Measurements from ENCODE around the gene ADGRV1.

- no peak for TF ChIP-seq CTCF (IDR thresholded peaks at IDR 0.05)
- TF ChIP-seq ZFX (IDR thresholded peaks at IDR 0.05; ENCODE audit: borderline replicate concordance): no peak
Observed at GRCh38 chr5:90813392-90813791, 254.8 kb downstream of the ADGRV1 start.

All from 22Rv1 (cell line).